Thoracic aorta (tissue), 2 donors: ENCODE results near the gene VAPA. TPM values are rescaled to one million over a fixed set of nuclear protein-coding genes. Genes with fewer than 3 reads are reported as not detected.

ENCODE experiments used
- ATAC-seq: fragments of 150-250 bp; one replicate; pipeline ENCODE4 v1.8.0; 2017; ENCODE audit warnings: low read depth; ENCODE audit not compliant: insufficient number of reproducible peaks, low FRiP score
- DNase-seq: peaks from one replicate; pipeline ENCODE4 v3.0.0-alpha.2; 2020; ENCODE audit warnings: low spot score
- H3K27ac ChIP-seq, 2 donors: fragments of 200-600 bp; sonication (generic); 1 replicate in 1 of 2; 2 replicates in 1 of 2; pipeline ENCODE4 v1.5.1; 2016; ENCODE audit warnings: mild to moderate bottlenecking in 2 of 2, moderate library complexity in 2 of 2
- H3K27me3 ChIP-seq: fragments of 200-600 bp; sonication (generic); replicated peaks from 2 replicates; pipeline ENCODE4 v1.6.0; 2016; ENCODE audit warnings: mild to moderate bottlenecking; ENCODE audit not compliant: insufficient read depth
- H3K36me3 ChIP-seq: fragments of 200-600 bp; sonication (generic); one replicate; pipeline ENCODE4 v1.5.1; 2016
- H3K4me1 ChIP-seq, 2 donors: fragments of 200-600 bp; sonication (generic); 1 replicate in 1 of 2; 2 replicates in 1 of 2; pipeline versions ENCODE4 v1.5.1 to v1.6.0; 2016; ENCODE audit warnings: low read depth in 2 of 2, mild to moderate bottlenecking in 1 of 2; ENCODE audit not compliant: control insufficient read depth in 1 of 2
- H3K4me3 ChIP-seq: fragments of 200-600 bp; sonication (generic); 2 replicates; pipeline ENCODE4 v1.5.1; 2016; ENCODE audit warnings: mild to moderate bottlenecking
- H3K9me3 ChIP-seq: fragments of 200-600 bp; sonication (generic); 2 replicates; pipeline ENCODE4 v1.5.1; 2016
- CTCF ChIP-seq: fragments of 200-600 bp; sonication (generic); IDR thresholded peaks from one replicate; pipeline ENCODE4 v1.5.1; 2019; ENCODE audit warnings: antibody characterized with exemption
- total RNA-seq, 2 donors: library from RNA; depleted of rRNA; stranded (reverse); fragments of >200 nt; gene quantifications; one replicate each; pipeline versions ENCODE4 v1.1.0 to v1.2.3, GENCODE V29; 2016

Gene VAPA
- total RNA-seq, 2 donors from 2014 or later: 171 to 195 TPM

GRCh38 chr18:9878783-9879242, 35.0 kb upstream of the VAPA start:
- TF ChIP-seq CTCF: no peak
- Histone ChIP-seq H3K4me3 (no peak overlapping the region), H3K36me3 (no peaks in the 10 kb centered on the region), H3K27me3 (no peaks in the 10 kb centered on the region), H3K27ac (no peak overlapping the region), H3K4me1 (peaks cover 6% of the 10 kb centered on the region in 2 donors), H3K9me3 (no peaks in the 10 kb centered on the region)
- DNase-seq: no peak
- no peak for ATAC-seq

GRCh38 chr18:9884090-9884489, 29.7 kb upstream of the VAPA start:
- TF ChIP-seq CTCF: no peak
- no peak for ATAC-seq
- H3K36me3 ChIP-seq: no peaks in the 10 kb centered on the region
- no peaks in the 10 kb centered on the region for H3K27me3 ChIP-seq
- H3K4me1 ChIP-seq: peaks cover 0 to 2% of the 10 kb centered on the region in 2 donors
- no peak overlapping the region for H3K27ac ChIP-seq
- DNase-seq: no peak
- H3K4me3 ChIP-seq: no peak overlapping the region
- no peaks in the 10 kb centered on the region for H3K9me3 ChIP-seq

GRCh38 chr18:9884532-9885140, 29.2 kb upstream of the VAPA start:
- DNase-seq (no peak), ATAC-seq (no peak)
- Histone ChIP-seq H3K4me1 (peaks cover 0 to 2% of the 10 kb centered on the region in 2 donors), H3K27me3 (no peaks in the 10 kb centered on the region), H3K9me3 (no peaks in the 10 kb centered on the region), H3K4me3 (no peak overlapping the region), H3K36me3 (no peaks in the 10 kb centered on the region), H3K27ac (no peak overlapping the region)
- TF ChIP-seq CTCF: no peak

- no peaks in the 10 kb centered on the region for H3K27me3 ChIP-seq
- H3K9me3 ChIP-seq: no peaks in the 10 kb centered on the region
- H3K36me3 ChIP-seq: no peaks in the 10 kb centered on the region
- H3K4me3 ChIP-seq: no peak within 1 kb of the TSS
- no peak for DNase-seq
- ATAC-seq: no peak
- no peak for TF ChIP-seq CTCF
- peaks cover 0 to 2% of the 10 kb centered on the region in 2 donors for H3K4me1 ChIP-seq
- no peak within 1 kb of the TSS for H3K27ac ChIP-seq
Observed at GRCh38 chr18:9885170-9886004, 28.4 kb upstream of the VAPA start, which contains the start of gene TXNDC2. TXNDC2 (plus strand) TSS chr18:9885973; CDS start chr18:9886681, 708 bp downstream.

- Histone ChIP-seq H3K27ac (no peak overlapping the region), H3K27me3 (no peaks in the 10 kb centered on the region), H3K9me3 (no peaks in the 10 kb centered on the region), H3K4me3 (no peak overlapping the region), H3K4me1 (peaks cover 0 to 2% of the 10 kb centered on the region in 2 donors), H3K36me3 (no peaks in the 10 kb centered on the region)
- DNase-seq: no peak
- ATAC-seq: no peak
- TF ChIP-seq CTCF: no peak
Observed at GRCh38 chr18:9886005-9886348, 27.8 kb upstream of the VAPA start.
